ENCODE measurements around the gene SLC35E2B.

GRCh38 chr1:1625824-1626206 is 66.8 kb downstream of the SLC35E2B start:
- TF ChIP-seq, protein P1, sequence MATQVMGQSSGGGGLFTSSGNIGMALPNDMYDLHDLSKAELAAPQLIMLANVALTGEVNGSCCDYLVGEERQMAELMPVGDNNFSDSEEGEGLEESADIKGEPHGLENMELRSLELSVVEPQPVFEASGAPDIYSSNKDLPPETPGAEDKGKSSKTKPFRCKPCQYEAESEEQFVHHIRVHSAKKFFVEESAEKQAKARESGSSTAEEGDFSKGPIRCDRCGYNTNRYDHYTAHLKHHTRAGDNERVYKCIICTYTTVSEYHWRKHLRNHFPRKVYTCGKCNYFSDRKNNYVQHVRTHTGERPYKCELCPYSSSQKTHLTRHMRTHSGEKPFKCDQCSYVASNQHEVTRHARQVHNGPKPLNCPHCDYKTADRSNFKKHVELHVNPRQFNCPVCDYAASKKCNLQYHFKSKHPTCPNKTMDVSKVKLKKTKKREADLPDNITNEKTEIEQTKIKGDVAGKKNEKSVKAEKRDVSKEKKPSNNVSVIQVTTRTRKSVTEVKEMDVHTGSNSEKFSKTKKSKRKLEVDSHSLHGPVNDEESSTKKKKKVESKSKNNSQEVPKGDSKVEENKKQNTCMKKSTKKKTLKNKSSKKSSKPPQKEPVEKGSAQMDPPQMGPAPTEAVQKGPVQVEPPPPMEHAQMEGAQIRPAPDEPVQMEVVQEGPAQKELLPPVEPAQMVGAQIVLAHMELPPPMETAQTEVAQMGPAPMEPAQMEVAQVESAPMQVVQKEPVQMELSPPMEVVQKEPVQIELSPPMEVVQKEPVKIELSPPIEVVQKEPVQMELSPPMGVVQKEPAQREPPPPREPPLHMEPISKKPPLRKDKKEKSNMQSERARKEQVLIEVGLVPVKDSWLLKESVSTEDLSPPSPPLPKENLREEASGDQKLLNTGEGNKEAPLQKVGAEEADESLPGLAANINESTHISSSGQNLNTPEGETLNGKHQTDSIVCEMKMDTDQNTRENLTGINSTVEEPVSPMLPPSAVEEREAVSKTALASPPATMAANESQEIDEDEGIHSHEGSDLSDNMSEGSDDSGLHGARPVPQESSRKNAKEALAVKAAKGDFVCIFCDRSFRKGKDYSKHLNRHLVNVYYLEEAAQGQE (IDR thresholded peaks at IDR 0.05; ENCODE audit: insufficient read depth in 1 of 2, low read depth in 2 of 2, low read length in 2 of 2) = no peak
- no peak for TF ChIP-seq SIN3A (IDR thresholded peaks at IDR 0.05; ENCODE audit: borderline replicate concordance, insufficient read depth, low read length)
